Thyroid gland (tissue), 4 donors: ENCODE measurements around the gene MEIS1. TPM values are rescaled to one million over a fixed set of nuclear protein-coding genes. Genes with fewer than 3 reads are reported as not detected.

ENCODE experiments used
- DNase-seq, 2 donors: peaks; one replicate each; pipeline ENCODE4 v3.0.0-alpha.2; 2019
- H3K27ac ChIP-seq, 3 donors: fragments of 200-600 bp; sonication (generic); 1 replicate in 2 of 3; 2 replicates in 1 of 3; pipeline ENCODE4 v1.5.1; 2016 to 2019; ENCODE audit warnings: mild to moderate bottlenecking in 1 of 3, moderate library complexity in 1 of 3
- H3K27me3 ChIP-seq: fragments of 200-600 bp; sonication (generic); one replicate; pipeline ENCODE4 v1.5.1; 2019
- H3K36me3 ChIP-seq, 2 donors: fragments of 200-600 bp; sonication (generic); one replicate each; pipeline ENCODE4 v1.5.1; 2016 to 2019
- H3K4me1 ChIP-seq, 2 donors: fragments of 200-600 bp; sonication (generic); one replicate each; pipeline ENCODE4 v1.5.1; 2017 to 2019
- H3K4me3 ChIP-seq, 3 donors: fragments of 200-600 bp; sonication (generic); replicated peaks in 1 of 3; 1 replicate in 2 of 3; 2 replicates in 1 of 3; pipeline ENCODE4 v1.5.1; 2016; ENCODE audit warnings: mild to moderate bottlenecking in 1 of 3
- H3K9me3 ChIP-seq: fragments of 200-600 bp; sonication (generic); one replicate; pipeline ENCODE4 v1.5.1; 2017
- POLR2A ChIP-seq, 2 donors: fragments of 450-650 bp; IDR thresholded peaks; one replicate each; pipeline ENCODE4 v1.6.1; 2017; ENCODE audit warnings: antibody characterized with exemption in 2 of 2, mild to moderate bottlenecking in 2 of 2, moderate library complexity in 1 of 2
- WGBS, 2 donors: methylation state at CpG; one replicate each; pipeline ENCODE4 v1.1.5; 2017; 5-methylcytosine and 5-hydroxymethylcytosine counted together
- intact Hi-C: fragments of 100-400 bp; cut with DNase I; formaldehyde crosslinking; loops from one replicate; pipeline ENCODE4 v1.15.1; 2023
- total RNA-seq, 4 donors: library from RNA; depleted of rRNA; stranded (reverse); fragments of >200 nt; gene quantifications; one replicate each; pipeline ENCODE4 v1.2.3, GENCODE V29; 2016
- TF ChIP-seq, protein P1 (sequence below), 6 experiments: fragments of 200-600 bp in 3 of 6; fragments of 450-650 bp in 3 of 6; sonication (generic) in 3 of 6; IDR thresholded peaks; one replicate each; pipeline ENCODE4 v1.5.1; 2016 to 2019; ENCODE audit warnings: antibody characterized with exemption in 6 of 6, mild to moderate bottlenecking in 2 of 6, inconsistent platforms in 1 of 6, moderate library complexity in 1 of 6

The MEIS1 gene
- total RNA-seq, 4 donors from 2014 or later: 6.8 to 11.8 (median 9.4) TPM

DNA sequence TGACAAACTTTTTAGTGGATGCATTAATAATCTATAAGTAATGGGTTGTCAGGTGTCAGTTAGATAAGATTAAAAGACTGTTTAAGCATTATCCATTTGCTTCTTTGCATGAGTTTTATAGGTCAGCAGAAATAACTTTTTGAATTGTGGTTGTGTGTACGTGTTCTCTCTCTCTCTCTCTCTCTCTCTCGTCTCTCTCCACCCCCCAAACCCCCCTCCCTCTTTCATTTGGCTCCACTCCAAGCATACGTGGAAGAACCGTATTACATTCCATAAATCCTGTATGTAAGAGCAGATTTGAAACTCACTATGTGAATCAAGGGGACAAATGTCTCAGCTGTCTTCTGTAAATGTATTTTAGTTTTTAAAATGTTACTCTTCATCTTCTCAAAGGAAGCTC is 120.2 kb downstream of the MEIS1 start:
- 12 to 15% methylated on average over 4 of the region's 4 CpGs for WGBS, 2 donors
- DNase-seq: no peak
- peaks cover 6% of the 10 kb centered on the region for H3K27me3 ChIP-seq
- H3K36me3 ChIP-seq: no peaks in the 10 kb centered on the region
- H3K27ac ChIP-seq: no peak overlapping the region
- TF ChIP-seq, protein P1, sequence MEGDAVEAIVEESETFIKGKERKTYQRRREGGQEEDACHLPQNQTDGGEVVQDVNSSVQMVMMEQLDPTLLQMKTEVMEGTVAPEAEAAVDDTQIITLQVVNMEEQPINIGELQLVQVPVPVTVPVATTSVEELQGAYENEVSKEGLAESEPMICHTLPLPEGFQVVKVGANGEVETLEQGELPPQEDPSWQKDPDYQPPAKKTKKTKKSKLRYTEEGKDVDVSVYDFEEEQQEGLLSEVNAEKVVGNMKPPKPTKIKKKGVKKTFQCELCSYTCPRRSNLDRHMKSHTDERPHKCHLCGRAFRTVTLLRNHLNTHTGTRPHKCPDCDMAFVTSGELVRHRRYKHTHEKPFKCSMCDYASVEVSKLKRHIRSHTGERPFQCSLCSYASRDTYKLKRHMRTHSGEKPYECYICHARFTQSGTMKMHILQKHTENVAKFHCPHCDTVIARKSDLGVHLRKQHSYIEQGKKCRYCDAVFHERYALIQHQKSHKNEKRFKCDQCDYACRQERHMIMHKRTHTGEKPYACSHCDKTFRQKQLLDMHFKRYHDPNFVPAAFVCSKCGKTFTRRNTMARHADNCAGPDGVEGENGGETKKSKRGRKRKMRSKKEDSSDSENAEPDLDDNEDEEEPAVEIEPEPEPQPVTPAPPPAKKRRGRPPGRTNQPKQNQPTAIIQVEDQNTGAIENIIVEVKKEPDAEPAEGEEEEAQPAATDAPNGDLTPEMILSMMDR (IDR thresholded peaks at IDR 0.05): no peak
- no peak for TF ChIP-seq POLR2A (IDR thresholded peaks at IDR 0.05)
- peaks cover 0 to 4% of the 10 kb centered on the region in 2 donors for H3K4me1 ChIP-seq
- no peaks in the 10 kb centered on the region for H3K9me3 ChIP-seq
- no peak overlapping the region for H3K4me3 ChIP-seq
- intact Hi-C loops: no loop called here

DNA sequence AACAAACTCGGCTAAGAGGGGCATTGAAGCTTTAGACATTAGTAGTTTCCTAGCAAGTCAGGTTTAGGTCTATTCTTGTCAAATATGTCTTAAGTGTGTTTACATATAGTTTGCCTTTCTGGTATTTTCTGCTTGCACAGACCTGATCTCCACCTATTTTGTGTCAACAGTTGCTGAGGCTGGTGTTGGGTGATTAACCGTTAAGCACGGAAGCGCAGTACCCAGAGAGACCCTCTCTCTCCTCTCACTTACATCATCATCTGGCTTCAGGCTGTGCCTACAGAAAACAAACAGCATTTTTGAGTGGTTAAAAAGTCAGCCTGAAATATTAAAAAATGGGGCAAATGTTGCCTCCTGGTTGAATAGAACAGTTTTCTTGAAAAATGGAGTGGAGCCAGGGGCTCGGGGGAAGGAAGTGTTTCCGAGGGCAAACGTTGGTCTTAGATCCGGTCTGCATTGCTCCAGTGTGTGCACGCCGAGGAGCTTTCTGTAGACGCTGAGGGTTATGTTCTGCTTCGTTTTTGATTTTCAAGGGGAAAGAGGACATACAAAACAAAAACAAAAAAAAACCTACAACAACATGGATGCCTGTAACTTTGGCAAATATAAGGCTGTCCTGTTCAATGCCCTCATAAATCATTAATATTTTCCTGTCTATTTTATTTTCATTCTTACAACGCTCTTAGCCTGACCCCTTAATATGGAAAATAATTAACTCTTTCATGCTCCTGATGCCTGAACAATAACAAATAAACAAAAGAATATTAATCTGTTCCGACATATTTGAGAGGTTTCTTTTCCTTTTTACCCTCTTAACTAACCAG is 120.8 kb downstream of the MEIS1 start:
- DNase-seq: no peak
- peaks cover 6% of the 10 kb centered on the region for H3K27me3 ChIP-seq
- intact Hi-C loops: no loop called here
- 16 to 20% methylated on average over 14 of the region's 14 CpGs for WGBS, 2 donors
- H3K9me3 ChIP-seq: no peaks in the 10 kb centered on the region
- H3K4me3 ChIP-seq: no peak overlapping the region
- peaks cover 0 to 4% of the 10 kb centered on the region in 2 donors for H3K4me1 ChIP-seq
- TF ChIP-seq POLR2A (IDR thresholded peaks at IDR 0.05): no peak
- TF ChIP-seq, protein P1 (IDR thresholded peaks at IDR 0.05): no peak
- no peaks in the 10 kb centered on the region for H3K36me3 ChIP-seq
- H3K27ac ChIP-seq: no peak overlapping the region

DNA sequence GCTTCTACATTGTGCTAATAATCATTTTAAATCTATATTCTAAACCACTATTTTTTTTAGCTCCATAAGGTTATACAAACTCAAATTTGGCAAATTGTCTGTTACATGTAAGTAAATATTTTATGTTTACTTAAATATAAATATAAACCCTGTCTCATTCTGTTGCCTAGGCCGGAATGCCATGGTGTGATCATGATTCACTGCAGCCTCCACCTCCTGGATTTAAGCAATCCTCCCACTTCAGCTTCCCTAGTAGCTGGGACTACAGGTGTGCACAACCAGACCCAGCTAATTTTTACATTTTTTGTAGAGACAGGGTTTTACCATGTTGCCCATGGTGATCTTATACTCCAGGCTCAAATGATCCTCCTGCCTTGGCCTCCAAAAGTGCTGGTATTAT is 124.7 kb downstream of the MEIS1 start:
- DNase-seq: no peak
- no peak overlapping the region for H3K4me3 ChIP-seq
- H3K27ac ChIP-seq: no peak overlapping the region
- WGBS, 2 donors: 89 to 96% methylated on average over 1 of the region's 1 CpG
- peaks cover 0 to 6% of the 10 kb centered on the region in 2 donors for H3K4me1 ChIP-seq
- intact Hi-C loops: no loop called here
- H3K9me3 ChIP-seq: no peaks in the 10 kb centered on the region
- TF ChIP-seq POLR2A (IDR thresholded peaks at IDR 0.05): no peak
- TF ChIP-seq, protein P1 (IDR thresholded peaks at IDR 0.05): no peak
- peaks cover 6% of the 10 kb centered on the region for H3K27me3 ChIP-seq
- H3K36me3 ChIP-seq: no peaks in the 10 kb centered on the region

DNA sequence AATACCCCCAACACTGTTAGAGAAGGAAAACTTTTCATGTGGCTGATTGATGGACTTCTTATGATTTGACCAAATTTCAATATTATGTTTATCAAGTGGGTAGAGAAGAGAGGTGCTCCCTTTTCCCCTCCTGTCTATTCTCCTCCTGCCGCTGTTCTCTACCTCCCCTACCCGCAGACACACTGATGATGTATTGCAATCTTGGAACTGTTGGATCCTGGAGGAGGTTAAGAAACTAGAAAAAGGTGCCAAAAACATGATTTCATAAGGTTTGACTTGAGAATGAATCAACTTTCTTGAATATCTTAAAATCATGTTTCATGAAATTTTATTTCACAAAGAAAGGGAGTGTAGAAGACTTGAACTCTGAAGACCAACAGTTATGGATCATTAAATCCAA is 125.8 kb downstream of the MEIS1 start:
- H3K27me3 ChIP-seq: peaks cover 6% of the 10 kb centered on the region
- H3K27ac ChIP-seq: no peak overlapping the region
- H3K4me1 ChIP-seq: peaks cover 0 to 4% of the 10 kb centered on the region in 2 donors
- 80 to 93% methylated on average over 2 of the region's 2 CpGs for WGBS, 2 donors
- no peak overlapping the region for H3K4me3 ChIP-seq
- TF ChIP-seq, protein P1 (IDR thresholded peaks at IDR 0.05): no peak
- no peak for TF ChIP-seq POLR2A (IDR thresholded peaks at IDR 0.05)
- intact Hi-C loops: no loop called here
- no peaks in the 10 kb centered on the region for H3K36me3 ChIP-seq
- DNase-seq: no peak
- H3K9me3 ChIP-seq: no peaks in the 10 kb centered on the region

DNA sequence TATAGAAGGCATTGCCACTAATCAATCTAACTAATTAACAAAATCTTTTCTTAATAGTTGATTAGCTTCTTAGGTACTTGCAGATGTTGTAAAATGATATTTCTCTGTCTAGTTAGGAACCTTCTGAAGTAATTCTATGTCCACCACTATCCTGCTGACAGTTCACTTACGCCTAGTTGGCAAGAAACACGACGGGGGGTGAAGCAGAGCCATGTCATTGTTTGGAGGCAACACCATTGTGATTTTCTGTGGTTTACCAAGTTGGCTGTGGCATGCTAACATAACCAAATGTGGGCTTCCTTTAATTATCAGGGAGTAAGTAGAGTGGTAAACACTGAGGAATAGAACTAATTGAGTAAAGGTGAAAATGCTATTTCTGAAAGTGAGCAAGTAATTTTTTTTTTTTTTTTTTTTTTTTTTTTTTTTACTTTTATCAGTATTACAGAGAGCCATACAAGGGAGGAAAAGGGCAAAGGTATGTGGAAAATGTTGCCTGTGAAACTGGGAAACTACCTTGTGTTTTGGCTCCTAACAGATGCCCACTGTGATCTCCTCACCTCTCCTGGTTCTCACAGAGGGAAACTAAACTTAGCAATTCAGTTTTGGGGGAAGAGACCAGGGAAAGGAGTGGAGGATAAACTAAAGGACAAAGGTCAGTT is 126.8 kb downstream of the MEIS1 start:
- no peaks in the 10 kb centered on the region for H3K36me3 ChIP-seq
- peaks cover 6% of the 10 kb centered on the region for H3K27me3 ChIP-seq
- no peak for DNase-seq
- intact Hi-C loops: no loop called here
- no peak overlapping the region for H3K4me3 ChIP-seq
- peaks cover 0 to 3% of the 10 kb centered on the region in 2 donors for H3K4me1 ChIP-seq
- WGBS, 2 donors: 48 to 66% methylated on average over 3 of the region's 3 CpGs
- no peaks in the 10 kb centered on the region for H3K9me3 ChIP-seq
- no peak overlapping the region for H3K27ac ChIP-seq
- TF ChIP-seq, protein P1 (IDR thresholded peaks at IDR 0.05): no peak
- TF ChIP-seq POLR2A (IDR thresholded peaks at IDR 0.05): no peak
